Esophagus squamous epithelium (tissue), 4 donors: ENCODE measurements around the gene XYLT2.

Source experiments
- CTCF ChIP-seq, 6 experiments: fragments of 450-650 bp in 4 of 6; fragments of 200-600 bp in 2 of 6; sonication (generic) in 2 of 6; IDR thresholded peaks; one replicate each; pipeline ENCODE4 v1.5.1; 2016 to 2019; ENCODE audit warnings: antibody characterized with exemption in 6 of 6, mild to moderate bottlenecking in 4 of 6, moderate library complexity in 4 of 6
- POLR2A ChIP-seq, 4 donors: fragments of 450-650 bp; IDR thresholded peaks; one replicate each; pipeline ENCODE4 v1.6.1; 2017; ENCODE audit warnings: antibody characterized with exemption in 4 of 4, mild to moderate bottlenecking in 4 of 4, moderate library complexity in 3 of 4

DNA sequence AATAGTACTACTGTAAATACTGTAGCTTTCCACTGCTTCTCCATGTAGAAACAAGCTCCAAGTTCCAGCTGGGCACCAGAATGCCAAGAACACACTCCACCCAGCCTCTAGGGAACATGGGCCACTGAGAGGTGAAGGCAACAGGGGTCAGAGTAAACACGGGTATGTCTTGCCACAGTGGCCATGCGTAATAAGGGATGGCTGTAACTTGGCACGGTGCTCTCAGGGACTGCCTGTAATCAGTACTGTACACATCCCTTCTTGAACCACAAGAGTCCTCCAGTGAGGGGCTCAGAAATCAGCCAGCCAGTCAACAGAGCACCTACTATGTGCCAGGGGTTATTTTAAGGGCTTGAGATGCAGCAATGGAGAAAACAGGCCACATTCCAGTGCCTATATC lies 40.6 kb downstream of the XYLT2 start:
- TF ChIP-seq CTCF (IDR thresholded peaks at IDR 0.05) (no peak), POLR2A (IDR thresholded peaks at IDR 0.05) (no peak)
